ENCODE results near the gene OLIG3.

DNA sequence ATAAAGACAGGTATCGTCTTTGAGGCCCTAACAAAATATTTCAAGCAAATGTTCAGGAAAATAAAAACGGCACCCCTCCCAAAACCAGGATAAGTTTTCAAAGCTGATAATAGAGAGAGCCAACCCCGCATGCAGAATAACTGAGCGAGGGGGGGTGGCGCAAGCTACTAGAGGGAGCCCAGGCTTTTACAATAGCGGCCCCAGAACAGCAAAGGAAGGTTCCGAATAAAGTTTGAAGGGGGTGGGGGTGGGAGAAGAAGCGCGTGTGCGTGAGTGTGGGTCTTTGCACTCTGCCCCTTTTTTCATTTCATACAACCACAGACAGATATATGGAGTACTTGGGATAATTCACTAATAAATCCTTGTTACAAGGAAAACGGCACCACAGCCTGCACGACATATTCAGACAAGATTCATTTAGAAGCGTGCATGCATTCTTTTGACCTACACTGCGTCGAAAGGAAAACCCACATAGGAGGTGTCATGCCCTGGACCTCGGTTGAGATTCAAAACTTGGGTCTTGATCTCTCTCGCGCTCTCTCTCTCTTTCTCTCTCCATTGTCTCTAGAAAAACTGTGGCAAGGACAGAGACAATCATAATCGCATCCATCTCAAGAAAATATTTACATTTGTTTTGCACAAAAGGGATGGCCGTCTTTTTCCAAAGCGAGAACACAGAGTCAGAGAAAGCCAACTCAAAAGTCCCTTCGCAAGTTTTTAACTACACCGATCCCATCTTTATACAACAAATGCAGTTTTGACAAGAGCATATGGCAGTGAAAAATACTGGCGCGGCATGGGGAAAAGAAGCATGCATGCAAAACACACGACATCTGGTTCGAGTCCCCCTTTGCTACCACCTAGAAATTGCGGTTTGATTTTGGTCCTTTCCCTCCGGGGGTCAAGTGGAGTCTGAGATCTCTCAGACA is 1.6 kb downstream of the OLIG3 start:
- TF ChIP-seq, protein P1, sequence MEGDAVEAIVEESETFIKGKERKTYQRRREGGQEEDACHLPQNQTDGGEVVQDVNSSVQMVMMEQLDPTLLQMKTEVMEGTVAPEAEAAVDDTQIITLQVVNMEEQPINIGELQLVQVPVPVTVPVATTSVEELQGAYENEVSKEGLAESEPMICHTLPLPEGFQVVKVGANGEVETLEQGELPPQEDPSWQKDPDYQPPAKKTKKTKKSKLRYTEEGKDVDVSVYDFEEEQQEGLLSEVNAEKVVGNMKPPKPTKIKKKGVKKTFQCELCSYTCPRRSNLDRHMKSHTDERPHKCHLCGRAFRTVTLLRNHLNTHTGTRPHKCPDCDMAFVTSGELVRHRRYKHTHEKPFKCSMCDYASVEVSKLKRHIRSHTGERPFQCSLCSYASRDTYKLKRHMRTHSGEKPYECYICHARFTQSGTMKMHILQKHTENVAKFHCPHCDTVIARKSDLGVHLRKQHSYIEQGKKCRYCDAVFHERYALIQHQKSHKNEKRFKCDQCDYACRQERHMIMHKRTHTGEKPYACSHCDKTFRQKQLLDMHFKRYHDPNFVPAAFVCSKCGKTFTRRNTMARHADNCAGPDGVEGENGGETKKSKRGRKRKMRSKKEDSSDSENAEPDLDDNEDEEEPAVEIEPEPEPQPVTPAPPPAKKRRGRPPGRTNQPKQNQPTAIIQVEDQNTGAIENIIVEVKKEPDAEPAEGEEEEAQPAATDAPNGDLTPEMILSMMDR (conservative IDR thresholded peaks at IDR 0.05; ENCODE audit: low read length): no peak
- TF ChIP-seq EZH2phosphoT487 (IDR thresholded peaks at IDR 0.05; ENCODE audit: borderline replicate concordance): no peak

Measured in Loucy (cell line).